ENCODE data around the gene OR10H1.
"Not testable (repeated sequence)": the region's sequence is repeated elsewhere in the genome, so short reads cannot be mapped to it uniquely, and the experiment has no call there.

Gene OR10H1

GRCh38 chr19:15841875-15842569 lies 26.6 kb upstream of the OR10H1 start:
- H3K79me2 ChIP-seq (ENCODE audit: low read length) = no peaks in the 10 kb centered on the region
- TF ChIP-seq EZH2phosphoT487 (IDR thresholded peaks at IDR 0.05; ENCODE audit: low read length) (no peak), EZH2 (optimal IDR thresholded peaks at IDR 0.05; ENCODE audit: low read depth, low read length) (no peak), CTCF (IDR thresholded peaks at IDR 0.05; ENCODE audit: low read length) (no peak)
- no peak overlapping the region for H3K9ac ChIP-seq (ENCODE audit: low read length)
- no peaks in the 10 kb centered on the region for H3K9me2 ChIP-seq (replicated peaks; ENCODE audit: insufficient read depth, low read length)
- H2AFZ ChIP-seq (ENCODE audit: low read length) = no peak overlapping the region
- DNase-seq = no peak
- no peaks in the 10 kb centered on the region for H4K20me1 ChIP-seq (ENCODE audit: insufficient read depth, low read length)
- H3K4me1 ChIP-seq (ENCODE audit: low read length) = no peaks in the 10 kb centered on the region
- H3F3A ChIP-seq (ENCODE audit: insufficient read depth, low read length) = no peaks in the 10 kb centered on the region
- H3K9me3 ChIP-seq (replicated peaks; ENCODE audit: insufficient read depth, low read length) = no peaks in the 10 kb centered on the region
- no peak overlapping the region for H3K4me2 ChIP-seq (ENCODE audit: low read depth, low read length)
- H3K4me3 ChIP-seq (ENCODE audit: low read length) = no peak overlapping the region
- peaks cover 58% of the 10 kb centered on the region for H3K27me3 ChIP-seq (replicated peaks; ENCODE audit: insufficient read depth, low read length)
- H3K27ac ChIP-seq (ENCODE audit: low read length) = no peak overlapping the region
- H3K36me3 ChIP-seq (replicated peaks; ENCODE audit: insufficient read depth, low read length) = no peaks in the 10 kb centered on the region

- H3K36me3 ChIP-seq (replicated peaks; ENCODE audit: insufficient read depth, low read length) = no peaks in the 10 kb centered on the region
- 0 out of 2 replicates have a peak, but pooled peaks cover 3% of the 10 kb centered on the region for H3K4me1 ChIP-seq (ENCODE audit: low read length)
- no peak overlapping the region for H3K9ac ChIP-seq (ENCODE audit: low read length)
- no peaks in the 10 kb centered on the region for H3K9me3 ChIP-seq (replicated peaks; ENCODE audit: insufficient read depth, low read length)
- H4K20me1 ChIP-seq (ENCODE audit: insufficient read depth, low read length) = no peaks in the 10 kb centered on the region
- H2AFZ ChIP-seq (ENCODE audit: low read length) = no peak overlapping the region
- H3K4me3 ChIP-seq (ENCODE audit: low read length) = no peak overlapping the region
- H3K27me3 ChIP-seq (replicated peaks; ENCODE audit: insufficient read depth, low read length) = peaks cover 54% of the 10 kb centered on the region
- no peak for TF ChIP-seq EZH2phosphoT487 (IDR thresholded peaks at IDR 0.05; ENCODE audit: low read length)
- no peak for TF ChIP-seq EZH2 (optimal IDR thresholded peaks at IDR 0.05; ENCODE audit: low read depth, low read length)
- TF ChIP-seq CTCF (IDR thresholded peaks at IDR 0.05; ENCODE audit: low read length) = no peak
- DNase-seq = no peak
- no peaks in the 10 kb centered on the region for H3F3A ChIP-seq (ENCODE audit: insufficient read depth, low read length)
- H3K4me2 ChIP-seq (ENCODE audit: low read depth, low read length) = no peak overlapping the region
- H3K9me2 ChIP-seq (replicated peaks; ENCODE audit: insufficient read depth, low read length) = no peaks in the 10 kb centered on the region
- H3K27ac ChIP-seq (ENCODE audit: low read length) = no peak overlapping the region
- H3K79me2 ChIP-seq (ENCODE audit: low read length) = no peaks in the 10 kb centered on the region
Measured at GRCh38 chr19:15840833-15841232, 25.4 kb upstream of the OR10H1 start.

- not testable (repeated sequence) for H3F3A ChIP-seq (ENCODE audit: insufficient read depth, low read length); H3K36me3 ChIP-seq (replicated peaks; ENCODE audit: insufficient read depth, low read length); H3K9me3 ChIP-seq (replicated peaks; ENCODE audit: insufficient read depth, low read length); H3K4me3 ChIP-seq (ENCODE audit: low read length); H4K20me1 ChIP-seq (ENCODE audit: insufficient read depth, low read length); H3K27ac ChIP-seq (ENCODE audit: low read length); H3K9me2 ChIP-seq (replicated peaks; ENCODE audit: insufficient read depth, low read length); DNase-seq; H3K79me2 ChIP-seq (ENCODE audit: low read length); H3K4me2 ChIP-seq (ENCODE audit: low read depth, low read length); H3K9ac ChIP-seq (ENCODE audit: low read length); H3K4me1 ChIP-seq (ENCODE audit: low read length); H2AFZ ChIP-seq (ENCODE audit: low read length)
- H3K27me3 ChIP-seq (replicated peaks; ENCODE audit: insufficient read depth, low read length) = peaks cover 57% of the 10 kb centered on the region
Measured at GRCh38 chr19:15839888-15840287, 24.4 kb upstream of the OR10H1 start.

- no peak overlapping the region for H3K27ac ChIP-seq (ENCODE audit: low read length)
- no peaks in the 10 kb centered on the region for H3K9me2 ChIP-seq (replicated peaks; ENCODE audit: insufficient read depth, low read length)
- no peaks in the 10 kb centered on the region for H3K36me3 ChIP-seq (replicated peaks; ENCODE audit: insufficient read depth, low read length)
- TF ChIP-seq CTCF (IDR thresholded peaks at IDR 0.05; ENCODE audit: low read length) (no peak), EZH2phosphoT487 (IDR thresholded peaks at IDR 0.05; ENCODE audit: low read length) (no peak), EZH2 (optimal IDR thresholded peaks at IDR 0.05; ENCODE audit: low read depth, low read length) (no peak)
- no peaks in the 10 kb centered on the region for H3K79me2 ChIP-seq (ENCODE audit: low read length)
- H2AFZ ChIP-seq (ENCODE audit: low read length) = no peak overlapping the region
- H3K9ac ChIP-seq (ENCODE audit: low read length) = no peak overlapping the region
- H3K27me3 ChIP-seq (replicated peaks; ENCODE audit: insufficient read depth, low read length) = peaks cover 61% of the 10 kb centered on the region
- no peak for DNase-seq
- H3K9me3 ChIP-seq (replicated peaks; ENCODE audit: insufficient read depth, low read length) = no peaks in the 10 kb centered on the region
- H3F3A ChIP-seq (ENCODE audit: insufficient read depth, low read length) = no peaks in the 10 kb centered on the region
- no peak overlapping the region for H3K4me2 ChIP-seq (ENCODE audit: low read depth, low read length)
- H3K4me3 ChIP-seq (ENCODE audit: low read length) = no peak overlapping the region
- H3K4me1 ChIP-seq (ENCODE audit: low read length) = 0 out of 2 replicates have a peak, but pooled peaks cover 3% of the 10 kb centered on the region
- no peaks in the 10 kb centered on the region for H4K20me1 ChIP-seq (ENCODE audit: insufficient read depth, low read length)
Measured at GRCh38 chr19:15838351-15838750, 22.9 kb upstream of the OR10H1 start.
